Left lung (tissue), 10 donors: ENCODE data around the gene RTN4RL1. TPM values are rescaled to one million over a fixed set of nuclear protein-coding genes. Genes with fewer than 3 reads are reported as not detected.

Experiments
- ATAC-seq: fragments of 200-7000 bp; cut with Tn5 transposase; one replicate; pipeline ENCODE4 v1.9.1; 2020; ENCODE audit warnings: moderate library complexity
- DNase-seq, 4 donors: peaks; one replicate each; pipeline ENCODE4 v3.0.0-alpha.2; 2013 to 2020
- H3K27ac ChIP-seq, 2 donors: fragments of 200-600 bp; sonication (generic) in 1 of 2; one replicate each; pipeline versions ENCODE4 v1.5.0 to v1.8.0; 2020 to 2021
- H3K27me3 ChIP-seq, 2 donors: fragments of 200-600 bp; sonication (generic) in 1 of 2; one replicate each; pipeline versions ENCODE4 v1.5.0 to v1.8.0; 2020 to 2021
- H3K36me3 ChIP-seq, 2 donors: fragments of 200-600 bp; sonication (generic) in 1 of 2; one replicate each; pipeline versions ENCODE4 v1.5.0 to v1.8.0; 2020 to 2021
- H3K4me1 ChIP-seq, 2 donors: fragments of 200-600 bp; one replicate each; pipeline ENCODE4 v1.8.0; 2021
- H3K4me3 ChIP-seq, 2 donors: fragments of 200-600 bp; sonication (generic) in 1 of 2; one replicate each; pipeline versions ENCODE4 v1.5.0 to v1.8.0; 2020 to 2021; ENCODE audit warnings: mild to moderate bottlenecking in 1 of 2
- H3K9me3 ChIP-seq, 2 donors: fragments of 200-600 bp; sonication (generic) in 1 of 2; one replicate each; pipeline versions ENCODE4 v1.5.0 to v1.8.0; 2020 to 2021
- CTCF ChIP-seq, 2 donors: fragments of 200-600 bp; sonication (generic) in 1 of 2; IDR thresholded peaks; one replicate each; pipeline versions ENCODE4 v1.5.0 to v1.8.0; 2021; ENCODE audit warnings: antibody characterized with exemption in 2 of 2
- intact Hi-C, 2 donors: fragments of 100-400 bp; cut with DNase I; formaldehyde crosslinking; loops; one replicate each; pipeline versions ENCODE4 v1.11.2 to v1.14.2; 2022
- polyA plus RNA-seq, 6 donors: library from polyadenylated mRNA; unstranded; fragments of 120-200 nt; gene quantifications; one replicate each; pipeline ENCODE4 v1.2.1, GENCODE V29; 2013; ENCODE audit not compliant: insufficient read length in 6 of 6
- total RNA-seq, 2 donors: library from RNA; stranded (reverse); fragmentation: NEBNext Ultra II Directional; extraction: Animal tissue kit (Norgen Biotek cat#: 25700); gene quantifications; one replicate each; pipeline ENCODE4 v1.2.1, GENCODE V29; 2021
- donor health status: DM: no; HTN: yes; CAD: no.
- donor health status: DM: no; HTN: no; CAD: no.

Gene RTN4RL1
- total and polyA plus RNA-seq, 8 donors: 0.34 to 5.1 (median 0.51) TPM

DNA sequence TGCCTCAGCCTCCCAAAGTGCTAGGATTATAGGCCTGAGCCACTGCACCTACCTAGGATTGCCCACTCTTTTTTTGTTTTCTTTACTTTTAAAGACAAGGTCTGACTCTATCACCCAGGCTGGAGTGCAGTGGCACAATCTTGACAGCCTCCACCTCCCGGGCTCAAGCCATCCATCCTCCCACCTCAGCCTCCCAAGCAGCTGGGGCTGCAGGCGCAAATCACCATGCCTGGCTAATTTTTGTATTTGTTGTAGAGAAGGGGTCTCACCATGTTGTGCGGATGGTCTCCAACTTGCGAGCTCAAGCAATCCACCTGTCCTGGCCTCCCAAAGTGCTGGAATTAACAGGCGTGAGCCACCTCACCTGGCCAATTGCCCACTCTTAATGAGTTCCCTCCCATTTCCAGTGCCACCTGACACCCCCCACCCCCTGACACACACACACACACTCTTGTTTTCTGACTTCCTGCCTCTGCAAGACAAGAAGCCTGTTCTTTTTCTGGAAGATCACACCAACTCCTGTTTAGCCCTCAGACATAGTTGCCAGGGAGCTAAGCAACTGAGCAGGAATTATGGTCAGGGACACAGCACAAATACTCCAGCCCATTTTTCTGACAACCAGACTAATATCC lies 19.2 kb upstream of the RTN4RL1 start:
- Histone ChIP-seq H3K4me3 (no peak overlapping the region), H3K9me3 (no peaks in the 10 kb centered on the region), H3K27me3 (peaks cover 0 to 14% of the 10 kb centered on the region in 2 donors), H3K27ac (peak overlapping the region in 1 of 2 donors; percentile 28), H3K36me3 (peaks cover 0 to 25% of the 10 kb centered on the region in 2 donors), H3K4me1 (peaks cover 6 to 43% of the 10 kb centered on the region in 2 donors)
- intact Hi-C loops: no loop called here
- no peak for TF ChIP-seq CTCF (IDR thresholded peaks at IDR 0.05)
- no peak for DNase-seq
- ATAC-seq: no peak

GRCh38 chr17:2043785-2044184 lies 18.7 kb upstream of the RTN4RL1 start:
- intact Hi-C loops: no loop called here

DNA sequence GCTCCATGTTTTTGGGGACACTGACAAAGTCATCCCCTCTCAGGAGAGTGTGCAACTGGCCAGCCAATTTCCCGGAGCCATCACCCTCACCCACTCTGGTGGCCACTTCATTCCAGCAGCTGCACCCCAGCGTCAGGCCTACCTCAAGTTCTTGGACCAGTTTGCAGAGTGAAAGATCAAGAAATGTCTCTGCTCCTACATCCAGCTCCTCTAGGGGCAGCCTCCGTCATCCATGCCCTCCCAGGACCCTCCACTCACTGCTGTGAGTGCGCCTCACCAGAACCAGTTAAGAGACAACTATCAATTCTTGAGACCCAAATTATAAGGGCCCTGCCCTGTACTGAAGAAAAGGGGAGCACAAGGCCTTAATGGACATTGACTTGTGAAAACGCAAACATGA lies 17.8 kb upstream of the RTN4RL1 start:
- H3K36me3 ChIP-seq: peaks cover 0 to 30% of the 10 kb centered on the region in 2 donors
- H3K4me3 ChIP-seq: peak overlapping the region in 1 of 2 donors; percentile 80
- intact Hi-C loops: no loop called here

More at GRCh38 chr17:2043785-2044184, 18.7 kb upstream of the RTN4RL1 start:
- no peak overlapping the region for H3K4me3 ChIP-seq
- H3K36me3 ChIP-seq: peaks cover 0 to 25% of the 10 kb centered on the region in 2 donors
- H3K9me3 ChIP-seq: no peaks in the 10 kb centered on the region
- no peak for ATAC-seq
- H3K4me1 ChIP-seq: peaks cover 1 to 37% of the 10 kb centered on the region in 2 donors
- TF ChIP-seq CTCF (IDR thresholded peaks at IDR 0.05): no peak
- DNase-seq: no peak
- peak overlapping the region in 1 of 2 donors; percentile 28 for H3K27ac ChIP-seq
- peaks cover 0 to 8% of the 10 kb centered on the region in 2 donors for H3K27me3 ChIP-seq

DNA sequence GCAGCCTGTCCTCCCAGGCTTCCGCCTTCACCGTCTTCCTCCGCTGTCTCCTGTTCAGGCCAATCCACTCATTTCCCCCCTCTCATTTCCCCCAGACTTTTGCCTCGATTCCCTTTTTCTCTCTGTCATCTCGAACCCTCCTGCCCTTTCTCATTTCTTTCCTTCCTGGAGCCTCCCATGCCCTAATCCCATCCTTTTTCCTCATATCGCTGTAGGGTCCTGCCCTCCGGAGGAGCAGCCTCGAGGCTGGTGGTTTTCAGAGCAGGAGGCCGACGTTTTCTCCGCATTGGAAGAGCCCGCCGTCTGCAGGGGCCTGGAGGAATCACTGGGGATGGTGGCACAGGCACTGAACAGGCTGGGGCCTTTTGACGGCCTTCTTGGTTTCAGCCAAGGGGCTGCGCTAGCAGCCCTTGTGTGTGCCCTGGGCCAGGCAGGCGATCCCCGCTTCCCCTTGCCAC lies 17.3 kb upstream of the RTN4RL1 start:
- no peak for TF ChIP-seq CTCF (IDR thresholded peaks at IDR 0.05)
- peak; percentile 6 for ATAC-seq
- DNase-seq: peak in 1 of 4 donors; percentile 64
- Histone ChIP-seq H3K9me3 (no peaks in the 10 kb centered on the region), H3K27me3 (no peaks in the 10 kb centered on the region), H3K36me3 (peaks cover 0 to 35% of the 10 kb centered on the region in 2 donors), H3K4me3 (peak overlapping the region; percentile 69 to 80), H3K27ac (peak overlapping the region; percentile 86 to 92), H3K4me1 (peaks cover 0 to 33% of the 10 kb centered on the region in 2 donors)
- intact Hi-C loops: no loop called here

More for the DNA sequence above, 17.8 kb upstream of the RTN4RL1 start:
- Histone ChIP-seq H3K27ac (peak overlapping the region in 1 of 2 donors; percentile 92), H3K9me3 (no peaks in the 10 kb centered on the region), H3K4me1 (peaks cover 0 to 33% of the 10 kb centered on the region in 2 donors), H3K27me3 (no peaks in the 10 kb centered on the region)
- ATAC-seq (no peak), DNase-seq (no peak)
- TF ChIP-seq CTCF (IDR thresholded peaks at IDR 0.05): no peak

- TF ChIP-seq CTCF (IDR thresholded peaks at IDR 0.05): peak; percentile 14 to 23
- no peaks in the 10 kb centered on the region for H3K27me3 ChIP-seq
- H3K36me3 ChIP-seq: peaks cover 0 to 41% of the 10 kb centered on the region in 2 donors
- H3K4me3 ChIP-seq: peak within 1 kb of the TSS; percentile 69 to 80
- peaks cover 0 to 33% of the 10 kb centered on the region in 2 donors for H3K4me1 ChIP-seq
- ATAC-seq: peak; percentile 96
- no peaks in the 10 kb centered on the region for H3K9me3 ChIP-seq
- peak; percentile 94 to 98 (median 96) for DNase-seq
- intact Hi-C loops: no loop called here
- H3K27ac ChIP-seq: peak within 1 kb of the TSS; percentile 86 to 92
Measured at GRCh38 chr17:2041561-2042389, 16.6 kb upstream of the RTN4RL1 start, which contains the start of gene OVCA2. Gene OVCA2 (plus strand): TSS chr17:2042022. CDS start chr17:2042048, 26 bp downstream.
